IMR-90 (cell line): ENCODE results near the gene GDF10. TPM values are rescaled to one million over a fixed set of nuclear protein-coding genes. Genes with fewer than 3 reads are reported as not detected.

ENCODE experiments used
- ATAC-seq: fragments of 200-7000 bp; cut with Tn5 transposase; 2 replicates; pipeline ENCODE4 v1.9.1; 2020; ENCODE audit warnings: low read depth, mild to moderate bottlenecking, moderate library complexity
- BruUV-seq: library from RNA; stranded (reverse); fragments of 400-500 nt; replicated peaks from 2 replicates; lab custom pipeline; 2021; lab: Mats Ljungman, UMichigan
- CTCF ChIA-PET: fragments of 300-600 bp; formaldehyde crosslinking; extraction: SDS; loops from one replicate; lab custom pipeline; 2021; ENCODE audit warnings: antibody characterized with exemption; lab: Yijun Ruan, JAX
- POLR2A ChIA-PET: fragments of 300-600 bp; sonication (Branson Sonifier 250); formaldehyde crosslinking; loops from one replicate; lab custom pipeline; 2022; ENCODE audit warnings: antibody characterized with exemption; ENCODE audit not compliant: unreplicated experiment; lab: Charles Lee
- DNase-seq: peaks from one replicate; pipeline ENCODE4 v3.0.0; 2013
- H2AFZ ChIP-seq: replicated peaks from 2 replicates; pipeline ENCODE3; 2013; ENCODE audit warnings: low read length, mild to moderate bottlenecking; ENCODE audit not compliant: poor library complexity
- H2AK5ac ChIP-seq: 2 replicates; pipeline ENCODE4 v1.6.1; 2013; ENCODE audit warnings: low read depth, low read length, inconsistent platforms
- H2AK9ac ChIP-seq: replicated peaks from 2 replicates; pipeline ENCODE3; 2013; ENCODE audit warnings: mild to moderate bottlenecking, low read depth, low read length, moderate library complexity; ENCODE audit not compliant: poor library complexity
- H2BK120ac ChIP-seq: 2 replicates; pipeline ENCODE4 v1.6.1; 2013; ENCODE audit warnings: low read depth, low read length, inconsistent platforms
- H2BK15ac ChIP-seq: 3 replicates; pipeline ENCODE4 v1.6.1; 2013; ENCODE audit warnings: low read depth, low read length, inconsistent platforms
- H2BK20ac ChIP-seq: 2 replicates; pipeline ENCODE4 v1.6.1; 2013; ENCODE audit warnings: low read depth, mild to moderate bottlenecking, inconsistent platforms, low read length, moderate library complexity
- H2BK5ac ChIP-seq: 2 replicates; pipeline ENCODE4 v1.6.1; 2013; ENCODE audit warnings: mild to moderate bottlenecking, low read depth, low read length, inconsistent platforms; ENCODE audit not compliant: poor library complexity, severe bottlenecking
- H3K14ac ChIP-seq: replicated peaks from 2 replicates; pipeline ENCODE4 v1.6.1; 2013; ENCODE audit warnings: low read depth, low read length, inconsistent platforms
- H3K18ac ChIP-seq: 2 replicates; pipeline ENCODE4 v1.6.1; 2013; ENCODE audit warnings: low read depth, low read length, control low read depth
- H3K23ac ChIP-seq: 2 replicates; pipeline ENCODE4 v1.6.1; 2013; ENCODE audit warnings: low read depth, low read length, inconsistent platforms
- H3K27ac ChIP-seq: 2 replicates; pipeline ENCODE4 v1.5.1; 2013; ENCODE audit warnings: mild to moderate bottlenecking, control low read depth, low read length; ENCODE audit not compliant: insufficient read depth
- H3K27me3 ChIP-seq: 2 replicates; pipeline ENCODE4 v1.6.1; 2013; ENCODE audit warnings: low read length; ENCODE audit not compliant: control insufficient read depth, insufficient read depth
- H3K36me3 ChIP-seq: 2 replicates; pipeline ENCODE4 v1.6.1; 2013; ENCODE audit warnings: low read length, mixed read lengths; ENCODE audit not compliant: control insufficient read depth, insufficient read depth
- H3K4ac ChIP-seq: 2 replicates; pipeline ENCODE4 v1.6.1; 2013; ENCODE audit warnings: low read depth, low read length, inconsistent platforms
- H3K4me1 ChIP-seq: 2 replicates; pipeline ENCODE4 v1.6.1; 2013; ENCODE audit warnings: low read length, mixed read lengths; ENCODE audit not compliant: control insufficient read depth, insufficient read depth
- H3K4me2 ChIP-seq: 2 replicates; pipeline ENCODE4 v1.6.1; 2013; ENCODE audit warnings: low read depth, mild to moderate bottlenecking, control low read depth, low read length, moderate library complexity
- H3K4me3 ChIP-seq: 2 replicates; pipeline ENCODE4 v1.5.1; 2013; ENCODE audit warnings: low read depth, mild to moderate bottlenecking, control low read depth, low read length, moderate library complexity; ENCODE audit not compliant: insufficient read depth
- H3K56ac ChIP-seq: 2 replicates; pipeline ENCODE4 v1.6.1; 2013; ENCODE audit warnings: low read length, inconsistent platforms; ENCODE audit not compliant: insufficient read depth; ENCODE audit errors: extremely low read depth
- H3K79me1 ChIP-seq, 2 experiments: 2 replicates each; pipeline ENCODE4 v1.6.1; 2013; ENCODE audit warnings: low read length in 2 of 2, inconsistent platforms in 1 of 2, low read depth in 1 of 2
- H3K9ac ChIP-seq: 2 replicates; pipeline ENCODE4 v1.6.1; 2013; ENCODE audit warnings: low read depth, low read length, control low read depth
- H3K9me1 ChIP-seq: 2 replicates; pipeline ENCODE4 v1.6.1; 2013; ENCODE audit warnings: low read length, inconsistent platforms; ENCODE audit not compliant: insufficient read depth
- H3K9me3 ChIP-seq: 2 replicates; pipeline ENCODE4 v1.6.1; 2013; ENCODE audit warnings: low read length; ENCODE audit not compliant: control insufficient read depth, insufficient read depth
- H4K20me1 ChIP-seq: 2 replicates; pipeline ENCODE4 v1.6.1; 2013; ENCODE audit warnings: low read length, inconsistent platforms; ENCODE audit not compliant: insufficient read depth
- H4K5ac ChIP-seq: 2 replicates; pipeline ENCODE4 v1.6.1; 2013; ENCODE audit warnings: mild to moderate bottlenecking, low read depth, low read length, control low read depth
- H4K8ac ChIP-seq, 2 experiments: 2 replicates each; pipeline ENCODE4 v1.6.1; 2013; ENCODE audit warnings: low read depth in 2 of 2, low read length in 2 of 2, control low read depth in 1 of 2, inconsistent platforms in 1 of 2
- H4K91ac ChIP-seq: 2 replicates; pipeline ENCODE4 v1.6.1; 2013; ENCODE audit warnings: low read depth, low read length, inconsistent platforms; ENCODE audit not compliant: insufficient read depth
- BHLHE40 ChIP-seq: fragments of 150-350 bp; IDR thresholded peaks from 2 replicates; pipeline ENCODE4 v1.6.1; 2016; ENCODE audit warnings: mild to moderate bottlenecking, low read depth, low read length
- CEBPB ChIP-seq: IDR thresholded peaks from 2 replicates; pipeline ENCODE4 v1.6.1; 2012; ENCODE audit warnings: low read depth, low read length, improper control_type of control experiment
- CHD1 ChIP-seq: IDR thresholded peaks from 2 replicates; pipeline ENCODE4 v1.6.1; 2012; ENCODE audit warnings: low read depth, low read length, improper control_type of control experiment
- CTCF ChIP-seq: conservative IDR thresholded peaks from 2 replicates; pipeline ENCODE4 v1.5.1; 2012; ENCODE audit warnings: mild to moderate bottlenecking, low read depth, low read length, improper control_type of control experiment
- FOS ChIP-seq: fragments of 150-350 bp; IDR thresholded peaks from 2 replicates; pipeline ENCODE4 v1.6.1; 2016; ENCODE audit warnings: low read depth, low read length
- MAFK ChIP-seq: IDR thresholded peaks from 2 replicates; pipeline ENCODE4 v1.6.1; 2012; ENCODE audit warnings: low read depth, low read length, improper control_type of control experiment
- MAZ ChIP-seq: IDR thresholded peaks from 2 replicates; pipeline ENCODE4 v1.6.1; 2012; ENCODE audit warnings: low read depth, mild to moderate bottlenecking, low read length, improper control_type of control experiment, moderate library complexity, borderline replicate concordance
- MXI1 ChIP-seq: IDR thresholded peaks from 2 replicates; pipeline ENCODE4 v1.6.1; 2012; ENCODE audit warnings: low read depth, mild to moderate bottlenecking, low read length, moderate library complexity, borderline replicate concordance
- NFE2L2 ChIP-seq: fragments of 150-350 bp; IDR thresholded peaks from 2 replicates; pipeline ENCODE4 v1.6.1; 2016; ENCODE audit warnings: low read depth, mild to moderate bottlenecking, low read length
- POLR2A ChIP-seq: IDR thresholded peaks from 2 replicates; pipeline ENCODE4 v1.6.1; 2012; ENCODE audit warnings: mild to moderate bottlenecking, low read depth, low read length
- RAD21 ChIP-seq: IDR thresholded peaks from 2 replicates; pipeline ENCODE4 v1.6.1; 2012; ENCODE audit warnings: low read length, improper control_type of control experiment
- RCOR1 ChIP-seq: IDR thresholded peaks from 2 replicates; pipeline ENCODE4 v1.6.1; 2012; ENCODE audit warnings: mild to moderate bottlenecking, low read length, improper control_type of control experiment; ENCODE audit not compliant: insufficient replicate concordance
- RFX5 ChIP-seq: IDR thresholded peaks from 2 replicates; pipeline ENCODE4 v1.8.0; 2012; ENCODE audit warnings: low read depth, mild to moderate bottlenecking, low read length, moderate library complexity
- SMC3 ChIP-seq: fragments of 150-350 bp; IDR thresholded peaks from 2 replicates; pipeline ENCODE4 v1.6.1; 2016; ENCODE audit warnings: low read depth, mild to moderate bottlenecking, antibody characterized with exemption, low read length, moderate library complexity
- USF2 ChIP-seq: fragments of 150-350 bp; IDR thresholded peaks from 2 replicates; pipeline ENCODE4 v1.6.1; 2017; ENCODE audit warnings: mild to moderate bottlenecking, antibody characterized with exemption, low read length, low read depth
- WGBS, 2 experiments: methylation state at CpG; one replicate each; pipeline versions ENCODE4 v1.1.5 to v1.1.7; 2013; ENCODE audit warnings: missing lambda C conversion rate in 2 of 2; ENCODE audit not compliant: insufficient read length in 1 of 2; ENCODE audit errors: extremely low coverage in 2 of 2; 5-methylcytosine and 5-hydroxymethylcytosine counted together
- dilution Hi-C: fragments of 300-500 bp; cut with HindIII; formaldehyde crosslinking; loops from one replicate; pipeline ENCODE4 v1.14.3; 2018; ENCODE audit warnings: low sequenced_read_pairs; ENCODE audit not compliant: unreplicated experiment
- in situ Hi-C: fragments of 300-500 bp; cut with MboI; formaldehyde crosslinking; loops from 3 replicates; pipeline ENCODE4 v1.14.3; 2019; ENCODE audit warnings: low sequenced_read_pairs, inconsistent platforms, mixed read lengths
- intact Hi-C: fragments of 100-400 bp; cut with micrococcal nuclease; formaldehyde crosslinking; loops from 2 replicates; pipeline ENCODE4 v1.10.0; 2022
- polyA plus RNA-seq, 3 experiments: library from polyadenylated mRNA; depleted of rRNA; stranded (reverse); fragments of >200 nt; gene quantifications; 2 replicates each; pipeline ENCODE4 v1.2.3, GENCODE V29; 2012; ENCODE audit warnings: low replicate concordance in 1 of 3
- total RNA-seq: library from RNA; depleted of rRNA; stranded (reverse); fragments of >200 nt; gene quantifications from 2 replicates; pipeline ENCODE4 v1.2.3, GENCODE V29; 2012
- TF ChIP-seq, protein P1 (sequence below): fragments of 150-350 bp; IDR thresholded peaks from 2 replicates; pipeline ENCODE4 v1.6.1; 2016; ENCODE audit warnings: low read depth, mild to moderate bottlenecking, low read length, moderate library complexity, borderline replicate concordance

The GDF10 gene
- total and polyA plus RNA-seq, 2 of the 4 experiments (the other 2 are of a cell fraction): 0.34 TPM; not detected in 1

DNA sequence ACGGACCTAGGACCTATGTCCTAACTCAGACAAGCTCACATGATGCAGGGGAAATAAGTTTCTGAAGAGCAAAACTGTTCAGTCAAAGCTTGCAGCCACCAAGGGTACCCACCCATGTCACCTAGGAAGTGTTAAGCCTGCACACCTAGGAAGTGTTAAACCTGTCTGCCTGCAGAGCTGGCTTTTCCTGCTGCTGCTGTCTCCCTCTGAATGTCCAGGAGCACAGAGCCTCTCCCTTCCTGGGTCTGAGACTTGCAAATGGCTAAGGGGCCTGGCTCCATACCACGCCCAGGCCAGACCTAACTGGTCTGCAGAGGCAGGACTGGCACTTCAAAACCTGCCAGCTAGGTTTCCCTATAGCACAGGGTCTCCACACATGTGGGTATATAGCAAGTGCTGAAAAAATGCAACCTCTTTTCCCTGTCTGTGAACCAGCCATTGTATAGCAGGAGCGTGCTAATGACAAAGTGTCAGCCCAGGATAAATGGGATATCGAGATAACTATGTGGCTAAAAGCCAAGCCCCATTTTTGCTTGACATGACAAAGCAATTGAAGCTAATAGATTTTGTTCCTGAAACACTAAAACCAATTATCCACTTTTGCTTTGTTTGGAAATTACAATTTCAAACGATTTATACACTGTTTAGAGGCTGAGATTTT is 23.8 kb downstream of the GDF10 start:
- H4K5ac ChIP-seq: no peak overlapping the region
- H2AK9ac ChIP-seq: no peak overlapping the region
- H3K4ac ChIP-seq: no peak overlapping the region
- no peak overlapping the region for H4K91ac ChIP-seq
- H4K20me1 ChIP-seq: no peaks in the 10 kb centered on the region
- no peak overlapping the region for H2BK20ac ChIP-seq
- H2BK120ac ChIP-seq: no peak overlapping the region
- no peak overlapping the region for H3K9ac ChIP-seq
- H3K14ac ChIP-seq: no peak overlapping the region
- no peak for ATAC-seq
- H3K4me2 ChIP-seq: no peak overlapping the region
- peaks cover 4% of the 10 kb centered on the region; the same call in 1 of the 2 replicates for H3K9me1 ChIP-seq
- CTCF ChIA-PET: interaction anchor here (1.1 kb wide), 1 partner anchor 12 kb away, joined by 3 read pairs; no protein-coding TSS in a partner anchor
- WGBS, 2 experiments: no CpG with 5 or more reads among the region's 5 CpGs
- H3K4me3 ChIP-seq: no peak overlapping the region
- H3K27ac ChIP-seq: no peak overlapping the region
- no peak overlapping the region for H3K56ac ChIP-seq
- H3K9me3 ChIP-seq: no peaks in the 10 kb centered on the region
- H3K18ac ChIP-seq: no peak overlapping the region
- no peak overlapping the region for H2AFZ ChIP-seq
- dilution Hi-C loops: no loop called here
- no peaks in the 10 kb centered on the region for H3K79me1 ChIP-seq
- no peak for DNase-seq
- no TSS peak for BruUV-seq
- no peak overlapping the region for H4K8ac ChIP-seq
- no peaks in the 10 kb centered on the region for H3K4me1 ChIP-seq
- no peak overlapping the region for H2AK5ac ChIP-seq
- peaks cover 43% of the 10 kb centered on the region for H3K27me3 ChIP-seq
- H2BK5ac ChIP-seq: no peak overlapping the region
- POLR2A ChIA-PET: no interaction called here
- in situ Hi-C loops: no loop called here
- intact Hi-C loops: no loop called here
- no peak for TF ChIP-seq MAFK
- TF ChIP-seq SMC3: no peak
- no peak for TF ChIP-seq NFE2L2
- TF ChIP-seq CHD1: no peak
- TF ChIP-seq CTCF: no peak
- TF ChIP-seq BHLHE40: no peak
- TF ChIP-seq RFX5: no peak
- no peak for TF ChIP-seq RAD21
- TF ChIP-seq CEBPB: no peak
- no peak for TF ChIP-seq MXI1
- no peak for TF ChIP-seq USF2
- TF ChIP-seq, protein P1, sequence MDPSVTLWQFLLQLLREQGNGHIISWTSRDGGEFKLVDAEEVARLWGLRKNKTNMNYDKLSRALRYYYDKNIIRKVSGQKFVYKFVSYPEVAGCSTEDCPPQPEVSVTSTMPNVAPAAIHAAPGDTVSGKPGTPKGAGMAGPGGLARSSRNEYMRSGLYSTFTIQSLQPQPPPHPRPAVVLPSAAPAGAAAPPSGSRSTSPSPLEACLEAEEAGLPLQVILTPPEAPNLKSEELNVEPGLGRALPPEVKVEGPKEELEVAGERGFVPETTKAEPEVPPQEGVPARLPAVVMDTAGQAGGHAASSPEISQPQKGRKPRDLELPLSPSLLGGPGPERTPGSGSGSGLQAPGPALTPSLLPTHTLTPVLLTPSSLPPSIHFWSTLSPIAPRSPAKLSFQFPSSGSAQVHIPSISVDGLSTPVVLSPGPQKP: no peak
- TF ChIP-seq RCOR1: no peak
- TF ChIP-seq POLR2A: no peak
- TF ChIP-seq MAZ: no peak
- TF ChIP-seq FOS: no peak
- no peaks in the 10 kb centered on the region for H3K36me3 ChIP-seq
- no peak overlapping the region for H2BK15ac ChIP-seq
- H3K23ac ChIP-seq: no peak overlapping the region
